Spleen (tissue), 11 donors: Measurements from ENCODE around the gene SMC1A. TPM values are rescaled to one million over a fixed set of nuclear protein-coding genes. Genes with fewer than 3 reads are reported as not detected.
A peak's percentile ranks its signal among the peaks of the same experiment; 100 is the strongest.
"Not testable (repeated sequence)": the region's sequence is repeated elsewhere in the genome, so short reads cannot be mapped to it uniquely, and the experiment has no call there.

Experiments
- DNase-seq: peaks from one replicate; pipeline ENCODE4 v3.0.0-alpha.2; 2020
- H3K27ac ChIP-seq, 8 donors: fragments of 200-600 bp; sonication (generic) in 7 of 8; 1 replicate in 4 of 8; 2 replicates in 4 of 8; pipeline versions ENCODE4 v1.5.0 to v1.8.0; 2016 to 2021; ENCODE audit warnings: inconsistent platforms in 4 of 8, mild to moderate bottlenecking in 4 of 8, moderate library complexity in 1 of 8
- H3K27me3 ChIP-seq, 7 donors: fragments of 200-600 bp; sonication (generic) in 6 of 7; replicated peaks in 1 of 7; 1 replicate in 4 of 7; 2 replicates in 3 of 7; pipeline versions ENCODE4 v1.5.0 to v1.8.0; 2016 to 2021; ENCODE audit warnings: inconsistent platforms in 3 of 7, mild to moderate bottlenecking in 1 of 7
- H3K36me3 ChIP-seq, 6 donors: fragments of 200-600 bp; sonication (generic) in 5 of 6; 1 replicate in 4 of 6; 2 replicates in 2 of 6; pipeline versions ENCODE4 v1.5.0 to v1.8.0; 2016 to 2021; ENCODE audit warnings: inconsistent platforms in 2 of 6
- H3K4me1 ChIP-seq, 6 donors: fragments of 200-600 bp; sonication (generic) in 5 of 6; 1 replicate in 3 of 6; 2 replicates in 3 of 6; pipeline versions ENCODE4 v1.5.0 to v1.8.0; 2016 to 2021; ENCODE audit warnings: inconsistent platforms in 3 of 6
- H3K4me3 ChIP-seq, 8 donors: fragments of 200-600 bp; sonication (generic) in 7 of 8; 1 replicate in 4 of 8; 2 replicates in 4 of 8; pipeline versions ENCODE4 v1.5.0 to v1.8.0; 2016 to 2021; ENCODE audit warnings: inconsistent platforms in 4 of 8, mild to moderate bottlenecking in 4 of 8, moderate library complexity in 2 of 8
- H3K9me3 ChIP-seq, 8 donors: fragments of 200-600 bp; sonication (generic) in 7 of 8; 1 replicate in 4 of 8; 2 replicates in 4 of 8; pipeline versions ENCODE4 v1.5.0 to v1.8.0; 2016 to 2021; ENCODE audit warnings: inconsistent platforms in 4 of 8
- POLR2A ChIP-seq, 3 donors: fragments of 450-650 bp; IDR thresholded peaks; one replicate each; pipeline ENCODE4 v1.5.1; 2017; ENCODE audit warnings: antibody characterized with exemption in 3 of 3, mild to moderate bottlenecking in 1 of 3
- POLR2AphosphoS5 ChIP-seq, 3 donors: sonication (generic); formaldehyde crosslinking; IDR thresholded peaks; one replicate each; pipeline ENCODE4 v1.5.1; 2017; ENCODE audit warnings: antibody characterized with exemption in 3 of 3
- WGBS, 5 donors: extraction: QIAGEN DNeasy Blood & Tissue Kit in 3 of 5; methylation state at CpG; one replicate each; pipeline versions ENCODE4 v1.1.5 to v1.1.7; 2013 to 2018; 5-methylcytosine and 5-hydroxymethylcytosine counted together
- intact Hi-C: fragments of 100-400 bp; cut with DNase I; formaldehyde crosslinking; loops from one replicate; pipeline ENCODE4 v1.15.0; 2023; ENCODE audit warnings: low total_unique reads
- polyA plus RNA-seq, 3 donors: library from polyadenylated mRNA; stranded (reverse); fragments of 200-250 nt; gene quantifications; one replicate each; pipeline ENCODE4 v1.2.1, GENCODE V29; 2013
- total RNA-seq, 7 donors: library from RNA; depleted of rRNA in 3 of 7; stranded (reverse); fragments of >200 nt in 3 of 7; fragmentation: NEBNext Ultra II Directional in 4 of 7; extraction: Animal tissue kit (Norgen Biotek cat#: 25700) in 4 of 7; gene quantifications; one replicate each; pipeline versions ENCODE4 v1.1.0 to v1.2.1, GENCODE V29; 2016 to 2021
- TF ChIP-seq, protein P1 (sequence below), 11 experiments: fragments of 200-600 bp in 7 of 11; fragments of 450-650 bp in 4 of 11; sonication (generic) in 4 of 11; IDR thresholded peaks in 8 of 11; conservative IDR thresholded peaks in 3 of 11; 1 replicate in 7 of 11; 2 replicates in 4 of 11; pipeline versions ENCODE4 v1.4.0 to v1.8.0; 2016 to 2021; ENCODE audit warnings: antibody characterized with exemption in 11 of 11, inconsistent platforms in 4 of 11, mild to moderate bottlenecking in 1 of 11
- donor health status: healthy with polysubstance abuse.
- donor health status: DM: no; HTN: no; CAD: no; lungs with moderate emphysema.
- donor health status: DM: no; HTN: no; CAD: no.
- donor health status: Bipolar disorder and iron deficiency.
- donor health status: healthy.
- donor health status: DM: no; HTN: no; CAD: no.
- donor health status: DM: yes; HTN: yes; CAD: no.

Gene SMC1A
- total and polyA plus RNA-seq, 10 donors, result 5.6 to 77.5 (median 60.1) TPM

DNA sequence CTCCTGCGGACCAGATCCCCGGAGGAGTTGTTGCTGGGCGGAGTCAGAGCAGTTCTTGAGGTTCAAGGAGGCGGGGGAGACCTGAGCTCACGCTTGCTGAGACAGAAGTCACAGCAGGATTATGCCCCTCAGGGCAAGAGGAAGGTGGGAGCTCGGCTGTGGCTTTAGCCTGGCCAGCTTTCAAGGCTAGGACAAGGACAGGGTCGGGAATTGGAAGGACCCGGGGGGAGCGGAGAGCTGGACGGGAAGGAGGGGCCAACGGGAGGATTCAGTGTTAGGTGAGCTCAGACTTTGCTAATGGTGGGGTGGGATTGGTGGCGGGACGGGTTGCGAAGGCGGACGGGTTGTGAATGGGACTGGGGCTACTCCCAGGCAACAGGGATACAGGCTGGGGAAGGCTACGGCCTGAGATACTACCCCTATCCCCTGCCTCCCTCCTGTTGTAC, 430 bp upstream of the SMC1A start, which contains the start of gene RIBC1:
Gene RIBC1, plus strand, starts transcription at position 13 of the 446 bp plus-strand sequence. CDS start 3,404 bp downstream, outside the sequence.
- intact Hi-C loops, result no loop called here
- H3K36me3 ChIP-seq, result no peaks in the 10 kb centered on the region
- peaks cover 9 to 34% (median 26%) of the 10 kb centered on the region in 6 donors for H3K4me1 ChIP-seq
- DNase-seq, result no peak
- H3K9me3 ChIP-seq, result no peaks in the 10 kb centered on the region
- 5 to 23% (median 13%) methylated on average over 14 to 17 of the region's 17 CpGs for WGBS, 5 donors
- H3K27me3 ChIP-seq, result no peaks in the 10 kb centered on the region
- H3K27ac ChIP-seq, result peak within 1 kb of the TSS; percentile 90 to 97 (median 94)
- H3K4me3 ChIP-seq, result peak within 1 kb of the TSS; percentile 44 to 87 (median 62)
- TF ChIP-seq POLR2A (IDR thresholded peaks at IDR 0.05) (no peak), POLR2AphosphoS5 (IDR thresholded peaks at IDR 0.05) (no peak)
- TF ChIP-seq, protein P1, sequence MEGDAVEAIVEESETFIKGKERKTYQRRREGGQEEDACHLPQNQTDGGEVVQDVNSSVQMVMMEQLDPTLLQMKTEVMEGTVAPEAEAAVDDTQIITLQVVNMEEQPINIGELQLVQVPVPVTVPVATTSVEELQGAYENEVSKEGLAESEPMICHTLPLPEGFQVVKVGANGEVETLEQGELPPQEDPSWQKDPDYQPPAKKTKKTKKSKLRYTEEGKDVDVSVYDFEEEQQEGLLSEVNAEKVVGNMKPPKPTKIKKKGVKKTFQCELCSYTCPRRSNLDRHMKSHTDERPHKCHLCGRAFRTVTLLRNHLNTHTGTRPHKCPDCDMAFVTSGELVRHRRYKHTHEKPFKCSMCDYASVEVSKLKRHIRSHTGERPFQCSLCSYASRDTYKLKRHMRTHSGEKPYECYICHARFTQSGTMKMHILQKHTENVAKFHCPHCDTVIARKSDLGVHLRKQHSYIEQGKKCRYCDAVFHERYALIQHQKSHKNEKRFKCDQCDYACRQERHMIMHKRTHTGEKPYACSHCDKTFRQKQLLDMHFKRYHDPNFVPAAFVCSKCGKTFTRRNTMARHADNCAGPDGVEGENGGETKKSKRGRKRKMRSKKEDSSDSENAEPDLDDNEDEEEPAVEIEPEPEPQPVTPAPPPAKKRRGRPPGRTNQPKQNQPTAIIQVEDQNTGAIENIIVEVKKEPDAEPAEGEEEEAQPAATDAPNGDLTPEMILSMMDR (IDR thresholded peaks at IDR 0.05 in 8 of 11, conservative IDR thresholded peaks at IDR 0.05 in 3 of 11), result no peak

DNA sequence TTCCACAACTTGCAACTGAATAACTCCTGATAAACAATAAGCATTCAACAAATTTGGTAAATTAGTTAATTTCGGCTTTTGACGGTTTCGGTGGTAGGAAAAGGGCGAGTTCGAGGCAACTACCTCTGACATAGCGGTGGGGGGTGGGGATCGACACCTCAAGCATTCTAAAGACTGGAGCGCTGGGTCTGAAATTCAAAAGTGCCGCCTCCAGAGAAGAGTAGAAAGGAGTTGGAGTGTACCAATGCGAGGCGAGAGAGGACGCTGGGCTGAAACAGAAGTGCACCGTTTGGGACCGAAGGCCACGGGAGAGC, 725 bp downstream of the SMC1A start:
- 0 to 4% (median 1%) methylated on average over 9 to 15 of the region's 15 CpGs for WGBS, 5 donors
- DNase-seq, result no peak
- peaks cover 9 to 34% (median 26%) of the 10 kb centered on the region in 6 donors for H3K4me1 ChIP-seq
- TF ChIP-seq POLR2A (IDR thresholded peaks at IDR 0.05) (no peak), POLR2AphosphoS5 (IDR thresholded peaks at IDR 0.05) (no peak)
- TF ChIP-seq, protein P1 (IDR thresholded peaks at IDR 0.05 in 8 of 11, conservative IDR thresholded peaks at IDR 0.05 in 3 of 11), result no peak
- peak overlapping the region; percentile 90 to 97 (median 94) for H3K27ac ChIP-seq
- peaks cover 0 to 7% (median 2%) of the 10 kb centered on the region in 6 donors for H3K36me3 ChIP-seq
- H3K9me3 ChIP-seq, result no peaks in the 10 kb centered on the region
- peak overlapping the region; percentile 44 to 87 (median 62) for H3K4me3 ChIP-seq
- intact Hi-C loops, result no loop called here
- H3K27me3 ChIP-seq, result no peaks in the 10 kb centered on the region

DNA sequence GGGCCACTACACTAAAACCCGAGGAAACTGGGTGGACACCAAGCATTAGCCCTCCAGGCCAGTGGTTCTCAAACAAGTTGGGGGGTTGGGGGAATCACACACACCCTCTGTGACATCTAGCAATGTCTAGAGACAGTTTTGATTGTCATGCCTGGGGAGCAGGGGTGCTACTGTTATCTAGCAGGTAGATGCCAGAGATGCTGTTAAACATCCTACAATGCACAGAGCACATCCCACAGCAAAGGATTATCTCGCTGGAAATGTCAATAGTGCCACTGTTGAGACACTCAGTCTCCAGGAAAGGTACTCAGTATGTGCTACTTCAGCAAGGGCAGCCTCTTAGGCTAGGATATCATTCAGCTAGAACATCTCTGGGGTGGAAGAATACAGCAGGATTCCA, 1.3 kb downstream of the SMC1A start:
- peaks cover 9 to 34% (median 26%) of the 10 kb centered on the region in 6 donors for H3K4me1 ChIP-seq
- no peak for TF ChIP-seq POLR2AphosphoS5 (IDR thresholded peaks at IDR 0.05)
- H3K36me3 ChIP-seq, result peaks cover 0 to 11% (median 3%) of the 10 kb centered on the region in 6 donors
- 35 to 48% (median 47%) methylated on average over 2 of the region's 2 CpGs for WGBS, 5 donors
- DNase-seq, result no peak
- H3K27me3 ChIP-seq, result no peaks in the 10 kb centered on the region
- H3K27ac ChIP-seq, result peak overlapping the region in 2 of 8 donors; percentile 95 to 97
- no peaks in the 10 kb centered on the region for H3K9me3 ChIP-seq
- H3K4me3 ChIP-seq, result peak overlapping the region in 7 of 8 donors; percentile 44 to 87 (median 65)
- intact Hi-C loops, result no loop called here

DNA sequence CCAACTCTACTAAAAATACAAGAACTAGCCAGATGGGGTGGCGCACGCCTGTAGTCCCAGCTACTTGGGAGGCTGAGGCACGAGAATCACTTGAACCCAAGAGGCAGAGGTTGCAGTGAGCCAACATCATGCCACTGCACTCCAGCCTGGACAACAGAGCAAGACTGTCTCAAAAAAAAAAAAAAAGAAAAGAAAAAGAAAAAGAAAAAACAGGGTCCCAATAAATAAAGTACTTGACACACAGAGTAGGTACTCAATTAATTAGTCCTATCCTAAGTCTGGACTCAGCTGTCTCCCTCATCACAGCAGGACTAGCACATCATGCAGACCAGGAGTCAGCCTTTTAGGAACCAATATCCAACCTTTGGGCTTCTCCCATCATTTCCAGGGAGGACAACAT, 2.1 kb downstream of the SMC1A start:
- H3K27me3 ChIP-seq, H3K4me3 ChIP-seq, intact Hi-C loops, DNase-seq, H3K27ac ChIP-seq, H3K9me3 ChIP-seq: not testable (repeated sequence)
- peaks cover 9 to 34% (median 26%) of the 10 kb centered on the region in 6 donors for H3K4me1 ChIP-seq
- 88 to 100% (median 93%) methylated on average over 3 of the region's 3 CpGs for WGBS, 5 donors
- H3K36me3 ChIP-seq, result peaks cover 0 to 11% (median 3%) of the 10 kb centered on the region in 6 donors

DNA sequence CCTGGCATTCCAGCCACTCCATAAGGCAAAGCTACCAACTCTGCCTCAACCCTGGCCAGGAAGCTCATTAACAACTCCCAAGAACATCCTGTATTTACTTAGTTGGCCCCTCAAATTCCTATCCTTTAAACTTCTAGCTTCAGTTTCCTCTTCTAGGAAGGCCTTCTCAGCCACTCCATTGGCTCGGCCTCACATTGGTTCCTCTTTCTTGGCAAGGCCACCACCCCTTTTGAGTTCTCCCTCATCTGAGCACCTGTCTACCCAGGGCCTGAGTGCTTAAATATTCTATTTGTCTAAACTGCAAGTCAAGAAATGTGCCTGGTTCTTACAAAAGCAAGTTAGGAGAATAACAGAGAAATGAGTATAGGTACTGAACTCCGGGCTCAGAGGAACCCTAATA, 10.0 kb downstream of the SMC1A start:
- WGBS, 5 donors, result 65 to 86% (median 67%) methylated on average over 2 of the region's 2 CpGs
- Histone ChIP-seq H3K4me1 (no peaks in the 10 kb centered on the region), H3K9me3 (no peaks in the 10 kb centered on the region), H3K36me3 (peaks cover 8 to 90% (median 79%) of the 10 kb centered on the region in 6 donors), H3K27ac (no peak overlapping the region), H3K4me3 (no peak overlapping the region), H3K27me3 (no peaks in the 10 kb centered on the region)
- no peak for TF ChIP-seq POLR2A (IDR thresholded peaks at IDR 0.05)
- TF ChIP-seq, protein P1 (IDR thresholded peaks at IDR 0.05 in 8 of 11, conservative IDR thresholded peaks at IDR 0.05 in 3 of 11), result no peak
- no peak for TF ChIP-seq POLR2AphosphoS5 (IDR thresholded peaks at IDR 0.05)
- DNase-seq, result no peak
- intact Hi-C loops, result no loop called here
